Panc1 (cell line): Measurements from ENCODE around the gene IL1RAP.

Experiments
- CTCF ChIP-seq: fragments of 450-650 bp; IDR thresholded peaks from 2 replicates; pipeline ENCODE4 v1.5.1; 2017; ENCODE audit warnings: mild to moderate bottlenecking
- POLR2AphosphoS5 ChIP-seq: IDR thresholded peaks from 2 replicates; pipeline ENCODE4 v1.6.1; 2012; ENCODE audit warnings: mild to moderate bottlenecking, low read depth, low read length, moderate library complexity
- TCF7L2 ChIP-seq: IDR thresholded peaks from 2 replicates; pipeline ENCODE4 v1.6.1; 2011; ENCODE audit warnings: mild to moderate bottlenecking, low read depth, low read length, inconsistent platforms

- TF ChIP-seq CTCF (no peak), POLR2AphosphoS5 (no peak), TCF7L2 (no peak)
Observed at GRCh38 chr3:190525634-190526033, 11.7 kb downstream of the IL1RAP start.
